Esophagus muscularis mucosa (tissue), 4 donors: Measurements from ENCODE around the gene ABCB8. TPM values are rescaled to one million over a fixed set of nuclear protein-coding genes. Genes with fewer than 3 reads are reported as not detected.
A peak's percentile ranks its signal among the peaks of the same experiment; 100 is the strongest.

Source experiments
- DNase-seq: peaks from one replicate; pipeline ENCODE4 v3.0.0-alpha.2; 2017; ENCODE audit errors: extremely low spot score
- H3K27ac ChIP-seq, 4 donors: fragments of 200-600 bp; sonication (generic); replicated peaks in 1 of 4; 1 replicate in 3 of 4; 2 replicates in 1 of 4; pipeline ENCODE4 v1.5.1; 2016 to 2019; ENCODE audit warnings: mild to moderate bottlenecking in 1 of 4
- H3K27me3 ChIP-seq, 4 donors: fragments of 200-600 bp; sonication (generic); one replicate each; pipeline versions ENCODE4 v1.5.1 to v1.6.0; 2016 to 2019
- H3K36me3 ChIP-seq, 4 donors: fragments of 200-600 bp; sonication (generic); one replicate each; pipeline ENCODE4 v1.5.1; 2016 to 2019
- H3K4me1 ChIP-seq, 4 donors: fragments of 200-600 bp; sonication (generic); one replicate each; pipeline ENCODE4 v1.5.1; 2016 to 2019
- H3K4me3 ChIP-seq, 4 donors: fragments of 200-600 bp; sonication (generic); 1 replicate in 2 of 4; 2 replicates in 2 of 4; pipeline ENCODE4 v1.5.1; 2016 to 2019; ENCODE audit warnings: mild to moderate bottlenecking in 4 of 4, moderate library complexity in 1 of 4
- H3K9me3 ChIP-seq, 4 donors: fragments of 200-600 bp; sonication (generic); 1 replicate in 3 of 4; 2 replicates in 1 of 4; pipeline ENCODE4 v1.5.1; 2016 to 2019
- EP300 ChIP-seq: sonication (generic); formaldehyde crosslinking; IDR thresholded peaks from one replicate; pipeline ENCODE4 v1.6.1; 2017; ENCODE audit warnings: antibody characterized with exemption
- POLR2A ChIP-seq: fragments of 450-650 bp; IDR thresholded peaks from one replicate; pipeline ENCODE4 v1.6.1; 2017; ENCODE audit warnings: antibody characterized with exemption, moderate library complexity, mild to moderate bottlenecking, low read depth
- POLR2AphosphoS5 ChIP-seq, 2 donors: sonication (generic); formaldehyde crosslinking; IDR thresholded peaks; one replicate each; pipeline ENCODE4 v1.6.1; 2017; ENCODE audit warnings: antibody characterized with exemption in 2 of 2
- WGBS: methylation state at CpG from one replicate; pipeline ENCODE4 v1.1.5; 2018; 5-methylcytosine and 5-hydroxymethylcytosine counted together
- intact Hi-C: fragments of 100-400 bp; cut with DNase I; formaldehyde crosslinking; loops from one replicate; pipeline ENCODE4 v1.15.1; 2023
- total RNA-seq, 4 donors: library from RNA; depleted of rRNA; stranded (reverse); fragments of >200 nt; gene quantifications; one replicate each; pipeline versions ENCODE4 v1.1.0 to v1.2.1, GENCODE V29; 2016
- TF ChIP-seq, protein P1 (sequence below), 3 experiments: fragments of 200-600 bp in 2 of 3; fragments of 450-650 bp in 1 of 3; sonication (generic) in 2 of 3; IDR thresholded peaks; one replicate each; pipeline ENCODE4 v1.5.1; 2017 to 2019; ENCODE audit warnings: antibody characterized with exemption in 3 of 3, mild to moderate bottlenecking in 2 of 3, moderate library complexity in 1 of 3

ABCB8 gene
- total RNA-seq, 4 donors from 2014 or later = 13.1 to 25.3 (median 19.9) TPM

DNA sequence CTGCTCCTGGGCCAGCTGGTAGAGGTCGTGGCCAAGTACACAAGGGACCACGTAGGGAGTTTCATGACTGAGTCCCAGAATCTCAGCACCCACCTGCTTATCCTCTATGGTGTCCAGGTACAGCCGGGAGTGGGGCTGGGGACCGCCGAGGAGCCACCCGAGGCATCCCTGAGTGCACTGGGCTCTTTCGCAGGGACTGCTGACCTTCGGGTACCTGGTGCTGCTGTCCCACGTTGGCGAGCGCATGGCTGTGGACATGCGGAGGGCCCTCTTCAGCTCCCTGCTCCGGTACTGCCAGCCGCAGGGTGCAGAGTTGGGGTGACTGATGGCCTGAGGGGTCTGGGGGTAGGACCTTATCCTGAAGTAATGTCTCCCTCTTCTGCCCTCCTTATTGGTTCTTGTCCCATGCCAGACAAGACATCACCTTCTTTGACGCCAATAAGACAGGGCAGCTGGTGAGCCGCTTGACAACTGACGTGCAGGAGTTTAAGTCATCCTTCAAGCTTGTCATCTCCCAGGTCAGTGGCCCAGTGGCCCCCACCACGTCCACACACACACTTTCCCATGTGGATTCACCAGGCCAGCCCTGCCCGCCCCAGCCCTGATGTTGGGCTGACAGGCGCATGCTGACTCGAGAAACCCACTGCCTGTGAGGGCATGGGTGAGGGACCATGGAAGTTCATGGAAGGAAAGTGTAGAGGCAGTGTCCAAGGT lies 6.2 kb downstream of the ABCB8 start:
- intact Hi-C loops = no loop called here
- 93% methylated on average over 8 of the region's 21 CpGs for WGBS
- H3K27ac ChIP-seq = no peak overlapping the region
- peaks cover 15 to 25% (median 18%) of the 10 kb centered on the region in 4 donors for H3K4me1 ChIP-seq
- H3K9me3 ChIP-seq = no peaks in the 10 kb centered on the region
- DNase-seq = no peak
- no peak for TF ChIP-seq POLR2A
- TF ChIP-seq, protein P1, sequence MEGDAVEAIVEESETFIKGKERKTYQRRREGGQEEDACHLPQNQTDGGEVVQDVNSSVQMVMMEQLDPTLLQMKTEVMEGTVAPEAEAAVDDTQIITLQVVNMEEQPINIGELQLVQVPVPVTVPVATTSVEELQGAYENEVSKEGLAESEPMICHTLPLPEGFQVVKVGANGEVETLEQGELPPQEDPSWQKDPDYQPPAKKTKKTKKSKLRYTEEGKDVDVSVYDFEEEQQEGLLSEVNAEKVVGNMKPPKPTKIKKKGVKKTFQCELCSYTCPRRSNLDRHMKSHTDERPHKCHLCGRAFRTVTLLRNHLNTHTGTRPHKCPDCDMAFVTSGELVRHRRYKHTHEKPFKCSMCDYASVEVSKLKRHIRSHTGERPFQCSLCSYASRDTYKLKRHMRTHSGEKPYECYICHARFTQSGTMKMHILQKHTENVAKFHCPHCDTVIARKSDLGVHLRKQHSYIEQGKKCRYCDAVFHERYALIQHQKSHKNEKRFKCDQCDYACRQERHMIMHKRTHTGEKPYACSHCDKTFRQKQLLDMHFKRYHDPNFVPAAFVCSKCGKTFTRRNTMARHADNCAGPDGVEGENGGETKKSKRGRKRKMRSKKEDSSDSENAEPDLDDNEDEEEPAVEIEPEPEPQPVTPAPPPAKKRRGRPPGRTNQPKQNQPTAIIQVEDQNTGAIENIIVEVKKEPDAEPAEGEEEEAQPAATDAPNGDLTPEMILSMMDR (IDR thresholded peaks at IDR 0.05) = no peak
- no peak for TF ChIP-seq POLR2AphosphoS5 (IDR thresholded peaks at IDR 0.05)
- TF ChIP-seq EP300 = no peak
- H3K27me3 ChIP-seq = no peaks in the 10 kb centered on the region
- no peak overlapping the region for H3K4me3 ChIP-seq
- peaks cover 24 to 69% (median 40%) of the 10 kb centered on the region in 4 donors for H3K36me3 ChIP-seq

DNA sequence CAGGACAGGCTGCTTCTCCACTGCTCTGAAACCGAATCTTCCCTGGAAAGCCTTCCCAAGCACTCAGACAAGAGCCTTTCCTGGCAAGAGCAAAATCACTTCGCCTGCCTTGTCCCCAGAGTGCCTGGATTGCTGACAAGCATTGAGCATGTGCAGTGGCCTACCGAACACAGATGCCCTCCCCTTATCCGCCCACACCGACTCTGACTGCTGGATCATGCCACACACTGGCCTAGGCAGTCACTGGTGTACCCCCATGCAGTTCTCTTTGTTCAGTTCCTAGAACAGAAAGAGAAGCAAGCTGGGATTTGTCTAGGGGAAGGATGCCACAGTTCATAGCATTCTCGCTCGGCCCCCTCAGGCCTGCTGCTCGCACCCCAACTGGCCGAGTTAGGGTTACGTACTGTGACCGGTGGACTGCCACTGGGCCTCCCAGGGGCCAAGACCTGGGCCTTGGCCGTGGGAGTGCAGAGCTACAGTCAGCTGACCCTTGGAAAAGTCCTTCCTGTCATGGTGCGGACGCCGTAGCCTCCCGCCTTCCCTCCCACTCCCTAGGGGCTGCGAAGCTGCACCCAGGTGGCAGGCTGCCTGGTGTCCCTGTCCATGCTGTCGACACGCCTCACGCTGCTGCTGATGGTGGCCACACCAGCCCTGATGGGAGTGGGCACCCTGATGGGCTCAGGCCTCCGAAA lies 6.9 kb downstream of the ABCB8 start:
- Histone ChIP-seq H3K4me1 (peaks cover 17 to 24% (median 18%) of the 10 kb centered on the region in 4 donors), H3K36me3 (peaks cover 24 to 69% (median 40%) of the 10 kb centered on the region in 4 donors), H3K9me3 (no peaks in the 10 kb centered on the region), H3K27me3 (no peaks in the 10 kb centered on the region), H3K4me3 (no peak overlapping the region), H3K27ac (no peak overlapping the region)
- DNase-seq = no peak
- intact Hi-C loops = no loop called here
- WGBS = 85% methylated on average over 18 of the region's 21 CpGs
- TF ChIP-seq POLR2AphosphoS5 (IDR thresholded peaks at IDR 0.05) (no peak), EP300 (no peak), POLR2A (no peak)
- TF ChIP-seq, protein P1 (IDR thresholded peaks at IDR 0.05) = no peak

DNA sequence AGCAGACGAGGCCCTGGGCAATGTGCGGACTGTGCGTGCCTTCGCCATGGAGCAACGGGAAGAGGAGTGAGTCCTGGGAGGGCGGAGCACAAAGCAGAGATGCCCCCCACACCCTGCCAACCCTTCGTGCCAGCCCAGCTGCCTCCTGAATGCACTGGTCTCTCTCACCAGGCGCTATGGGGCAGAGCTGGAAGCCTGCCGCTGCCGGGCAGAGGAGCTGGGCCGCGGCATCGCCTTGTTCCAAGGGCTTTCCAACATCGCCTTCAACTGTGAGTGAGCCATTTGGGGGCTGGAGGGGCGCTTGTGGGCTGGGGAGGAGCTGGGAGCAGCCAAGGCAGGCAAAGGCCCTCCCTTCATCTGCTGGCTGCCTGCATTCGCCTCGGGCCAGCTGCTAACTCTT lies 7.7 kb downstream of the ABCB8 start:
- TF ChIP-seq EP300 (no peak), POLR2A (no peak), POLR2AphosphoS5 (IDR thresholded peaks at IDR 0.05) (no peak)
- TF ChIP-seq, protein P1 (IDR thresholded peaks at IDR 0.05) = no peak
- Histone ChIP-seq H3K36me3 (peaks cover 24 to 72% (median 42%) of the 10 kb centered on the region in 4 donors), H3K27ac (no peak overlapping the region), H3K27me3 (no peaks in the 10 kb centered on the region), H3K4me3 (no peak overlapping the region), H3K9me3 (no peaks in the 10 kb centered on the region), H3K4me1 (peaks cover 17 to 19% (median 18%) of the 10 kb centered on the region in 4 donors)
- WGBS = 93% methylated on average over 8 of the region's 17 CpGs
- DNase-seq = no peak
- intact Hi-C loops = no loop called here

DNA sequence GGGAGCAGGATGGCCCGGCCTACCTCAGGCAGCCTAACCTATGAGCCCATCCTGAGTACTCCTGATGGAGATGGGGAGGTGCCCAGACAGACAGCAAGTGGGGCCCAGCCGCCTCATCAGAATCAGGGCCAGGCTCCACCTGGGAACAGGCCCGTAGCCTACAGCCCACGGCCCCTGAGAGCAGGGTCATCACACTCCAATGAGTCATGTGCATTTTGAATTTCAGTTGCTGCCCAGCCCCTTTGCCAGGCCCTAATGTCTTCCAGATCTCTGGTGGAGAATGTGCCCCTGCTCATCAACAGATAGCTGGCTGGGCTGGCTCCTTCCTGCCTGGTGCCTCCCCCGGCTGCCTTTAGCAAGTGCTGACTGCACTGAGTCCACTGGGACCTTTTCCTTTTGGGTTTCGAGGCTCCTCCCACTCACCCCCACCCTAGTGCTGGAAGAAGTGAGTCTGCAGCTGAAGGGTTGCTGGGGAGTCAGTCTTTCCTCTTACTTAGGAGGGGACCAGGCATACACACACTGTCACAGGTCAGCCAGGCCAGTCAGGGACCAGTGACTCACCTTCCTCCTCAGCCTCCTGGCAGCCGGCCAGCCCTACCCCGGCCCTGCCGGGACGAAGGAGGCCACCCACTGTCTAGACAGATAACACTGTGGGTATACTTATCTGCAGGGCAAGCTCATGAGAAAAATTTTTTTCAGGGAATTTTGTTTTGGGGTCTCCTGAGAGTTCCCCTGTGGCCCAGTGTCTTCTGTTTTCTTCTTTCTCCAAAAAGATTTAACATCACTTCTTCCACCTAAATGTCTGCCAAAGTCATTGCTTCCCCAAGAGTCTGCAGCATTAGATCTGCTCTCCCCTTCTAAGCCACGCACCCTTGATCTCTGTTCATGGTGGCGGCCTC lies 10.9 kb downstream of the ABCB8 start:
- H3K27me3 ChIP-seq = no peaks in the 10 kb centered on the region
- H3K4me1 ChIP-seq = peaks cover 17 to 19% (median 18%) of the 10 kb centered on the region in 4 donors
- H3K9me3 ChIP-seq = no peaks in the 10 kb centered on the region
- TF ChIP-seq, protein P1 (IDR thresholded peaks at IDR 0.05) = no peak
- peak; percentile 48 to 53 for TF ChIP-seq POLR2AphosphoS5 (IDR thresholded peaks at IDR 0.05)
- no peak for DNase-seq
- peaks cover 24 to 78% (median 63%) of the 10 kb centered on the region in 4 donors for H3K36me3 ChIP-seq
- H3K4me3 ChIP-seq = no peak overlapping the region
- intact Hi-C loops = no loop called here
- 36% methylated on average over 12 of the region's 12 CpGs for WGBS
- peak overlapping the region; percentile 22 to 50 (median 28) for H3K27ac ChIP-seq
